HG03439 (cell line): Measurements from ENCODE around the gene CMTM5.

ENCODE experiments used
- ATAC-seq: cut with Tn5 transposase; IDR thresholded peaks from one replicate; pipeline ENCODE4 v1.9.1; 2021; ENCODE audit warnings: mild to moderate bottlenecking, moderate library complexity; ENCODE audit not compliant: unreplicated experiment

Gene CMTM5

GRCh38 chr14:23357261-23357660 is 19.6 kb upstream of the CMTM5 start:
- ATAC-seq, result no peak

GRCh38 chr14:23358042-23358441 is 18.8 kb upstream of the CMTM5 start:
- ATAC-seq, result no peak

- ATAC-seq, result no peak
Measured at GRCh38 chr14:23358553-23359166, 18.2 kb upstream of the CMTM5 start.

GRCh38 chr14:23359167-23359626 is 17.6 kb upstream of the CMTM5 start:
- ATAC-seq, result no peak

GRCh38 chr14:23359722-23360447 is 17.0 kb upstream of the CMTM5 start:
- ATAC-seq, result no peak

GRCh38 chr14:23360496-23360895 is 16.4 kb upstream of the CMTM5 start:
- no peak for ATAC-seq

- no peak for ATAC-seq
Measured at GRCh38 chr14:23361320-23361719, 15.5 kb upstream of the CMTM5 start.

- ATAC-seq, result no peak
Measured at GRCh38 chr14:23361763-23362162, 15.1 kb upstream of the CMTM5 start.

GRCh38 chr14:23362200-23362599 is 14.6 kb upstream of the CMTM5 start:
- ATAC-seq, result no peak

GRCh38 chr14:23364164-23365035 is 12.4 kb upstream of the CMTM5 start:
- no peak for ATAC-seq

GRCh38 chr14:23365036-23365731 is 11.7 kb upstream of the CMTM5 start, which contains the start of gene EFS:
TSS of gene EFS (minus strand) at chr14:23365172. CDS start at chr14:23365025, 147 bp downstream.
- no peak for ATAC-seq

GRCh38 chr14:23365732-23366425 is 11.0 kb upstream of the CMTM5 start:
- ATAC-seq, result no peak

GRCh38 chr14:23366426-23366921 is 10.4 kb upstream of the CMTM5 start:
- ATAC-seq, result no peak

- no peak for ATAC-seq
Measured at GRCh38 chr14:23370221-23370620, 6.6 kb upstream of the CMTM5 start.

- ATAC-seq, result no peak
Measured at GRCh38 chr14:23371865-23372264, 5.0 kb upstream of the CMTM5 start.

- ATAC-seq, result no peak
Measured at GRCh38 chr14:23372509-23372908, 4.3 kb upstream of the CMTM5 start, which contains the start of gene IL25. TSS of gene IL25 (plus strand) at chr14:23372809.

GRCh38 chr14:23373041-23373440 is 3.8 kb upstream of the CMTM5 start:
- no peak for ATAC-seq

- ATAC-seq, result no peak
Measured at GRCh38 chr14:23375527-23376251, 1.2 kb upstream of the CMTM5 start.

GRCh38 chr14:23377198-23377550 is 328 bp downstream of the CMTM5 start:
- ATAC-seq, result no peak
